ENCODE measurements around the gene RAB3B. TPM values are rescaled to one million over a fixed set of nuclear protein-coding genes. Genes with fewer than 3 reads are reported as not detected.

RAB3B gene
- total RNA-seq, 1 donor from 2014 or later: not detected

DNA sequence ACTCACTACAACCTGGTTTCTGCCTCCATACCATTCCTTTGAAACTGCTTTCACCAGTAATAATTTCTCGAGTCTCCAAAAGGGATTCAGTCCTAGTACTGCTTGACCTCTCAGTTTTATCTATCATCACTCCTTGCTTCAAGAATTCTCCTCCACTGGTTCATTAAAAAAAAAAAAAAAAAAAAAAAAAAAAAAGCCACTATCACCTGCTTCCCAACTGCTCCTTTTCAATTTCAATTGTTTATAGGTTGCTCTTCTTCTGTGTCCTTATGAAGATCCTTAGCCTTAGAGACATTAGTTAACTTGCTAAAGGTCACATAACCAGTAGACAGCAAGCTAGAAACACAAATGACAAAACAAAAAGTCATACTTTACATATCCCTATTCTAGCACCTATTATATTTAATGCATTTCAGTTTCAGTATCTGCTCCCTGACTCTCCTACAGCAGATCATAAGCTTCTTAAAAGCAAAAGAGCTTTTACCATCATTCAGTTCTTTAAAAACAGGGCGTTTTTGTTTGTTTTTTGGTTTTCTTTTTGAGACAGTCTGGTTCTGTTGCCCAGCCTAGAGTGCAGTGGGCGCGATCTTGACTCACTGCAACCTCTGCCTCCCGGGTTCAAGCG lies 119.0 kb downstream of the RAB3B start:
- TF ChIP-seq, protein P1, sequence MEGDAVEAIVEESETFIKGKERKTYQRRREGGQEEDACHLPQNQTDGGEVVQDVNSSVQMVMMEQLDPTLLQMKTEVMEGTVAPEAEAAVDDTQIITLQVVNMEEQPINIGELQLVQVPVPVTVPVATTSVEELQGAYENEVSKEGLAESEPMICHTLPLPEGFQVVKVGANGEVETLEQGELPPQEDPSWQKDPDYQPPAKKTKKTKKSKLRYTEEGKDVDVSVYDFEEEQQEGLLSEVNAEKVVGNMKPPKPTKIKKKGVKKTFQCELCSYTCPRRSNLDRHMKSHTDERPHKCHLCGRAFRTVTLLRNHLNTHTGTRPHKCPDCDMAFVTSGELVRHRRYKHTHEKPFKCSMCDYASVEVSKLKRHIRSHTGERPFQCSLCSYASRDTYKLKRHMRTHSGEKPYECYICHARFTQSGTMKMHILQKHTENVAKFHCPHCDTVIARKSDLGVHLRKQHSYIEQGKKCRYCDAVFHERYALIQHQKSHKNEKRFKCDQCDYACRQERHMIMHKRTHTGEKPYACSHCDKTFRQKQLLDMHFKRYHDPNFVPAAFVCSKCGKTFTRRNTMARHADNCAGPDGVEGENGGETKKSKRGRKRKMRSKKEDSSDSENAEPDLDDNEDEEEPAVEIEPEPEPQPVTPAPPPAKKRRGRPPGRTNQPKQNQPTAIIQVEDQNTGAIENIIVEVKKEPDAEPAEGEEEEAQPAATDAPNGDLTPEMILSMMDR (IDR thresholded peaks at IDR 0.05; ENCODE audit: borderline replicate concordance): no peak

DNA sequence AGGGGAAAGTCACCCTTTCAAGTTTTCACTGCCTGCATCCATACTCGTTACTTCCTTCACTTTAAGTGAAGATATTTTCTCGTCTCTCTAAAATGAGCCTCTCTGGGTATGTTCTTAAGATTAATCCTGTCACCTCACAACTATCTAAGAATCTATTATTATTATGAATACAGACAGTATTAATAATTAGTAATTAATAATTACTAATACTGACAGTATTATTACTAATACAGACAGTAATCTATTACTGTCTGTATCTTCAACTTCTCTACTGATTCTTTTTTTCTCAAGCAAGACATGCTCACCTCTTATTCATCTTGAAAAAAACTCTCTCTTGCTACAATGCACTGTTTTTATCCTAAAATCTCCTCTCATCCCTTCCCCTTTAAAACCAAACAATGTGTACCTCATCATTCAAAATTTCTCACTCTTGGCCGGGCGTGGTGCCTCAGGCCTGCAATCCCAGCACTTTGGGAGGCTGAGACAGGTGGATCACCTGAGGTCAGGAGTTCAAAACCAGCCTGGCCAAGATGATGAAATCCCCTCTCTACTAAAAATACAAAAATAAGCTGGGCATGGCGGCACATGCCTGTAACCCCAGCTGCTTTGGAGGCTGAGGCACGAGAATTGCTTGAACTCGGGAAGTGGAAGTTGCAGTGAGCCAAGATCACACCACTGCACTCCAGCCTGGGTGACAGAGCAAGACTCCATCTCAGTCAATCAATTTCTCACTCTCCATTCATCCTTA lies 119.7 kb downstream of the RAB3B start:
- Histone ChIP-seq H3K4me1 (peaks cover 67% of the 10 kb centered on the region), H3K27me3 (ENCODE audit: low read depth) (no peaks in the 10 kb centered on the region), H3K4me3 (no peak overlapping the region), H3K9me3 (replicated peaks) (no peaks in the 10 kb centered on the region), H3K36me3 (peaks cover 4% of the 10 kb centered on the region), H3K27ac (replicated peaks) (no peak overlapping the region)
- intact Hi-C loops (cut with micrococcal nuclease): loop anchor here (10.0 kb wide), 1 partner anchor 256 kb away; the partner anchor contains the start of gene OSBPL9
- TF ChIP-seq, protein P1 (IDR thresholded peaks at IDR 0.05; ENCODE audit: borderline replicate concordance): no peak
- DNase-seq: no peak

More for the DNA sequence above, 119.0 kb downstream of the RAB3B start:
- Histone ChIP-seq H3K36me3 (peaks cover 4% of the 10 kb centered on the region), H3K27ac (replicated peaks) (no peak overlapping the region), H3K9me3 (replicated peaks) (no peaks in the 10 kb centered on the region), H3K27me3 (ENCODE audit: low read depth) (no peaks in the 10 kb centered on the region), H3K4me1 (peaks cover 70% of the 10 kb centered on the region), H3K4me3 (no peak overlapping the region)
- intact Hi-C loops (cut with micrococcal nuclease): loop anchor here (10.0 kb wide), 1 partner anchor 257 kb away; the partner anchor contains the start of gene OSBPL9
- no peak for DNase-seq

DNA sequence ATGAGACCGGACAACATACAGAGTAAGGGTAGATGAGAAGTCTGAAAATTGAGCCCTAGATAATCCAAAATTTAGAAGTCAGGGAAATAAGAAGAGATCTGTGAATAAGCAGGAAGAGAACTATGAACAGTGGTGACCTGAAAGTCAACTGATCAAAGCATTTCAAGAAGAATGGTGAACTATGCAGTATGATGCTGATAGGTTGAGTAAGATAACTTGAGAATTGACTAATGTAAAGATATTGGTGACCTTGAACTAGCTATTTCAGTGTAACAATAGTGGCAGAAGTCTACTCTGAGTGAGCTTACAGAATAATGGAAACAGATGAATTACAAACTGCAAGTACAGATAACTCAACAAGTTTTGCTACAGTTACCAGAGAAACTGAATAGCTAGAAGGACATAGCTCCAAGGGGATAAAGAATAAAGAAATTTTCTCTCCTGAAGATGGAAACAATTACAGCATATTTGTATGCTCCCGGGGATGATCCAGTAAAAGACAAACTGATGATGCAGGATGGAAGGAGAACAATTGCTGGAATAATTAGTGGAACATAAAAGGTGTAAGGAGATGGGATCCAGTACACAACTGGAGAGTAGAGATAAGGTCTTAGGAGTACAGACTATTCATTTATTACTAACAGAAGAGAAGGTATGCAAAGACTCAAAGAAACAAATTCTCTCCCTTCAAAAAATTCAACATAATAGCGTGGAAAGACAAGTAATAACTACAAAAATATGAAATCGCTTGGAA lies 122.8 kb downstream of the RAB3B start:
- intact Hi-C loops (cut with micrococcal nuclease): no loop called here
- no peaks in the 10 kb centered on the region for H3K9me3 ChIP-seq (replicated peaks)

DNA sequence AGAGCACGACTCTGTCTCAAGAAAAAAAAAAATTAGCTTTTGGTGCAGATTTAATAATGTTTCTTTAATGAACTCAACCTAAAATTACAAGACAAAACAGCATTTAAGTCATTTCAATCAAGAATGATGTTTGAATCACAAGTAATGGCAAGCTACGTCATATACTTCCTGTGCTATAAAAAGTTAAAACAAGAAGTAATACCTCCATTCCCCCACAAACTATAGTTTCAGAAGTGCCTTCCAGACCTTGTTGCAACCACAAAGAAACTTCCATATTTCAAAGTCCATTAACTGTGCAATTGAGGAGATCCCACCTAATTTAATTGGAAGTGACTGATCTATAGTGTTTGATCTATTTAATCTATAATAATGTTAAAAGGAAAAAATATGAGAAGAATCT lies 127.1 kb downstream of the RAB3B start:
- Histone ChIP-seq H3K27me3 (ENCODE audit: low read depth) (no peaks in the 10 kb centered on the region), H3K9me3 (replicated peaks) (no peaks in the 10 kb centered on the region), H3K36me3 (no peaks in the 10 kb centered on the region), H3K27ac (replicated peaks) (no peak overlapping the region), H3K4me1 (peaks cover 33% of the 10 kb centered on the region), H3K4me3 (no peak overlapping the region)
- TF ChIP-seq, protein P1 (IDR thresholded peaks at IDR 0.05; ENCODE audit: borderline replicate concordance): no peak
- intact Hi-C loops (cut with micrococcal nuclease): no loop called here
- no peak for DNase-seq

More for the DNA sequence above, 122.8 kb downstream of the RAB3B start:
- Histone ChIP-seq H3K27ac (replicated peaks) (no peak overlapping the region), H3K4me3 (no peak overlapping the region), H3K4me1 (peaks cover 41% of the 10 kb centered on the region), H3K27me3 (ENCODE audit: low read depth) (no peaks in the 10 kb centered on the region), H3K36me3 (no peaks in the 10 kb centered on the region)
- DNase-seq: no peak
- TF ChIP-seq, protein P1 (IDR thresholded peaks at IDR 0.05; ENCODE audit: borderline replicate concordance): no peak

DNA sequence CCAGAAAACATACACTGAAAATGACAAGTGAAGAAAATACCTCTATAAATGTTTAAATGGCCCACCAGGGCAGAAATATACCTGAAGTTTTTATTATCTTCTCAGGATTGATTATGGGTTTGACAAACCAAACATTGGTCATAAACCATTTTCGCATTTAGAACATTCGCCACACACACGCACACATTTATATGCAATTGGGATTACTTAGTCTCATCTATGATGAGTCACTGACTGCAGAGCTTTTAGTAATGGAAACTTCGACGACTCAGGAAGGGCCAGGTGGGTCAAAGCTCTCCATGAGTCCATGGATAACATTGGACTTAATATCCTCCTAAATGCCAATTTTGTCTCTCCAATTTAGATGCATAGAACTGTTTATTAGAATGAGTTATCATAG lies 128.8 kb downstream of the RAB3B start:
- H3K4me1 ChIP-seq: peaks cover 18% of the 10 kb centered on the region
- H3K9me3 ChIP-seq (replicated peaks): no peaks in the 10 kb centered on the region
- no peaks in the 10 kb centered on the region for H3K36me3 ChIP-seq
- DNase-seq: no peak
- TF ChIP-seq, protein P1 (IDR thresholded peaks at IDR 0.05; ENCODE audit: borderline replicate concordance): no peak
- H3K4me3 ChIP-seq: no peak overlapping the region
- no peaks in the 10 kb centered on the region for H3K27me3 ChIP-seq (ENCODE audit: low read depth)
- no peak overlapping the region for H3K27ac ChIP-seq (replicated peaks)
- intact Hi-C loops (cut with micrococcal nuclease): no loop called here

Data from left ventricle myocardium inferior (tissue), 1 donor.